Effector memory CD4-positive, alpha-beta T cell (primary cell): ENCODE data around the gene ACVR1B.

Experiments used
- DNase-seq, 3 donors: peaks; one replicate each; pipeline ENCODE4 v3.0.0-alpha.2; 2020
- H3K27ac ChIP-seq: 2 replicates; pipeline ENCODE4 v1.7.0; 2013; ENCODE audit warnings: mild to moderate bottlenecking, low read length, moderate library complexity; ENCODE audit not compliant: insufficient read depth, poor library complexity, severe bottlenecking
- H3K27me3 ChIP-seq: replicated peaks from 2 replicates; pipeline ENCODE4 v1.7.0; 2013; ENCODE audit warnings: mild to moderate bottlenecking, low read length; ENCODE audit not compliant: insufficient read depth, control insufficient read depth, poor library complexity, severe bottlenecking
- H3K36me3 ChIP-seq: 2 replicates; pipeline ENCODE4 v1.7.0; 2013; ENCODE audit warnings: mild to moderate bottlenecking, low read length, moderate library complexity; ENCODE audit not compliant: control insufficient read depth, insufficient read depth
- H3K4me1 ChIP-seq: 2 replicates; pipeline ENCODE4 v1.7.0; 2013; ENCODE audit warnings: low read length, mild to moderate bottlenecking; ENCODE audit not compliant: control insufficient read depth, insufficient read depth, poor library complexity, severe bottlenecking
- H3K4me3 ChIP-seq: 2 replicates; pipeline ENCODE4 v1.7.0; 2013; ENCODE audit warnings: low read length, low read depth, mild to moderate bottlenecking; ENCODE audit not compliant: insufficient read depth, poor library complexity, severe bottlenecking
- H3K9me3 ChIP-seq: 2 replicates; pipeline ENCODE4 v1.7.0; 2013; ENCODE audit warnings: mild to moderate bottlenecking, low read length, moderate library complexity; ENCODE audit not compliant: control insufficient read depth

The ACVR1B gene

GRCh38 chr12:52042706-52043385 lies 91.3 kb downstream of the ACVR1B start:
- Histone ChIP-seq H3K9me3 (no peaks in the 10 kb centered on the region), H3K36me3 (no peaks in the 10 kb centered on the region), H3K27ac (no peak overlapping the region)

GRCh38 chr12:52043386-52044212 lies 92.1 kb downstream of the ACVR1B start:
- Histone ChIP-seq H3K36me3 (no peaks in the 10 kb centered on the region), H3K9me3 (no peaks in the 10 kb centered on the region), H3K27me3 (no peaks in the 10 kb centered on the region), H3K4me3 (no peak overlapping the region), H3K27ac (no peak overlapping the region), H3K4me1 (peaks cover 7% of the 10 kb centered on the region)
- no peak for DNase-seq

More at GRCh38 chr12:52042706-52043385, 91.3 kb downstream of the ACVR1B start:
- DNase-seq = no peak
- Histone ChIP-seq H3K4me1 (peaks cover 7% of the 10 kb centered on the region), H3K4me3 (no peak overlapping the region), H3K27me3 (no peaks in the 10 kb centered on the region)

DNA sequence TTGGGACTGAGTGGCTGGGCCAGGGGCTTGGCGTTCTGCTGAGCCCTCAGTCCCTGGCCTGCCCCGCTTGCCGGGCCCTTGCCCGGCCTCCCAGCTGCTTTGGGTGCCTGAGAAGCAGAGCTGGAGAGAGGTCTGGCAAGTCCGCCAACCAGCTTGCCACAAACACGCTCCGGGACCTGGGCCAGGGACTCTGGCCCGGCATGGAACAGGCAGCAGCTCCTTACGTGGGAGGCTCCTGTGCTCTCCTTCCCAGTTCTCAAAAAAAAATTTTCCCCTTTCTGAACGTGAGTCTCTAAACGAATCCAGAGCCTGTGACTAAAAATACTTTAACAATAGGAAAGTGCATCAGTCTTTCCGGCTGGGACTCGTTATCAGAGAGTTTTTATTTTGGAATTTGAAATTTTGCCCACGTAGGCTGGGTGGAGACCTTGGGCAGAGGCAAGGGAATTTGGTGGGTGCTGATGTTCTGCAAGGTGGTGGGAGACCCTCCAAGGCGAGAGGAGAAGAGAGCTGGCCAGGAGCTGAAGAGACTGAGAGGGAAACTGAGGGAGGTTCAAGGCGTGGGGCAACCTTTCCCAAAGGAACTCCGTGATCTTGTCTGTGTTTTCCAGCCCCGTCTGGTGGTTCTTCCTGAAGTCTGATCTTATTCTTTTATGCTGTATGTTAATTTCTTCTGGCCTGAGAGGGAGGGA lies 92.9 kb downstream of the ACVR1B start:
- no peak for DNase-seq
- Histone ChIP-seq H3K36me3 (no peaks in the 10 kb centered on the region), H3K4me3 (no peak overlapping the region), H3K27ac (no peak overlapping the region), H3K4me1 (peaks cover 7% of the 10 kb centered on the region), H3K27me3 (no peaks in the 10 kb centered on the region), H3K9me3 (no peaks in the 10 kb centered on the region)

DNA sequence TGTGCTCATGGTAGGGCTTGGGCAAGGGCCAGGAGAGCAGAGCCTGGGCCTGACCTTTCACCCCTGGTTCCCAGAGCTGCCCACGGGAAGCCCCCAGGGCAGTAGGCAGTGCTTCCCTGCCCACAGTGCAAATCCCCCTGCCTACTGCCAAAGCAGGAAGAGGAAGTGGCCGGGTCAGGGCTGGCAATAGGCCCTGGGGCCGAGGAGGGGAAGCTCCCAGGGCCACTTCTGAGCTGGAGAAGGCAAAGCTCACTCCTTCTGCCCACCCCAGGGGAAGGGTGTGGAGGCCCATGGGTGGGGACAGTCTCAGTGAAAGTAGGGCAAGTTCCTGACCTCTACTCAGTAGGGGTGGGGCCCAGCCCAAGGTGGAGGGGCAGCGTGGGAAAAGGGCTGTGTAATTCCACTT lies 94.3 kb downstream of the ACVR1B start:
- H3K4me1 ChIP-seq = peaks cover 16% of the 10 kb centered on the region
- DNase-seq = no peak
- H3K27ac ChIP-seq = no peak overlapping the region
- no peaks in the 10 kb centered on the region for H3K27me3 ChIP-seq
- no peaks in the 10 kb centered on the region for H3K36me3 ChIP-seq
- H3K4me3 ChIP-seq = no peak overlapping the region
- H3K9me3 ChIP-seq = no peaks in the 10 kb centered on the region
